WERI-Rb-1 (cell line): ENCODE measurements around the gene SELENOW.
"Not testable (repeated sequence)": the region's sequence is repeated elsewhere in the genome, so short reads cannot be mapped to it uniquely, and the experiment has no call there.

Experiments used
- DNase-seq: peaks from one replicate; pipeline ENCODE4 v3.0.0-alpha.2; 2020
- H3K27ac ChIP-seq: fragments of 250-450 bp; sonication (Bioruptor Pico); 2 replicates; pipeline ENCODE4 v1.5.1; 2020; ENCODE audit warnings: mild to moderate bottlenecking, moderate library complexity
- H3K27me3 ChIP-seq: fragments of 250-450 bp; sonication (Bioruptor Pico); 2 replicates; pipeline ENCODE4 v1.5.1; 2021; ENCODE audit warnings: mild to moderate bottlenecking, low read depth, moderate library complexity; ENCODE audit not compliant: insufficient read depth, severe bottlenecking
- H3K36me3 ChIP-seq: fragments of 250-450 bp; sonication (Bioruptor Pico); 2 replicates; pipeline ENCODE4 v1.5.1; 2020; ENCODE audit warnings: mild to moderate bottlenecking, moderate library complexity
- H3K4me3 ChIP-seq: 2 replicates; pipeline ENCODE4 v1.5.1; 2011; ENCODE audit warnings: low read depth, mild to moderate bottlenecking, control low read depth, low read length
- H3K9me3 ChIP-seq: fragments of 250-450 bp; sonication (Bioruptor Pico); 2 replicates; pipeline ENCODE4 v1.5.1; 2021; ENCODE audit warnings: mild to moderate bottlenecking, moderate library complexity; ENCODE audit not compliant: severe bottlenecking
- CTCF ChIP-seq: IDR thresholded peaks from 2 replicates; pipeline ENCODE4 v1.5.1; 2011; ENCODE audit warnings: low read depth, mild to moderate bottlenecking, control low read depth, inconsistent platforms, low read length

The SELENOW gene

GRCh38 chr19:47776568-47776967, 1.9 kb upstream of the SELENOW start:
- Histone ChIP-seq H3K27ac (no peak overlapping the region), H3K27me3 (no peaks in the 10 kb centered on the region), H3K4me3 (no peak overlapping the region), H3K36me3 (peaks cover 12% of the 10 kb centered on the region), H3K9me3 (no peaks in the 10 kb centered on the region)
- no peak for DNase-seq
- no peak for TF ChIP-seq CTCF

- DNase-seq, H3K9me3 ChIP-seq, H3K27me3 ChIP-seq: not testable (repeated sequence)
- H3K4me3 ChIP-seq, result peak overlapping the region; percentile 95
- peaks cover 18% of the 10 kb centered on the region for H3K36me3 ChIP-seq
- peak overlapping the region; percentile 99 for H3K27ac ChIP-seq
These were observed 1.1 kb upstream of the SELENOW start for GRCh38 chr19:47777245-47778048.

- no peaks in the 10 kb centered on the region for H3K9me3 ChIP-seq
- TF ChIP-seq CTCF, result no peak
- H3K4me3 ChIP-seq, result peak overlapping the region; percentile 95
- H3K36me3 ChIP-seq, result peaks cover 27% of the 10 kb centered on the region
- no peaks in the 10 kb centered on the region for H3K27me3 ChIP-seq
- no peak for DNase-seq
- peak overlapping the region; percentile 99 for H3K27ac ChIP-seq
These were observed 450 bp downstream of the SELENOW start for GRCh38 chr19:47778954-47779351.

GRCh38 chr19:47779524-47780214, 1.2 kb downstream of the SELENOW start:
- Histone ChIP-seq H3K36me3 (peaks cover 35% of the 10 kb centered on the region), H3K9me3 (no peaks in the 10 kb centered on the region), H3K27me3 (no peaks in the 10 kb centered on the region), H3K27ac (no peak overlapping the region), H3K4me3 (peak overlapping the region; percentile 95)
- no peak for DNase-seq
- no peak for TF ChIP-seq CTCF

GRCh38 chr19:47780215-47780551, 1.7 kb downstream of the SELENOW start:
- H3K27ac ChIP-seq, result no peak overlapping the region
- no peaks in the 10 kb centered on the region for H3K9me3 ChIP-seq
- no peak overlapping the region for H3K4me3 ChIP-seq
- peaks cover 38% of the 10 kb centered on the region for H3K36me3 ChIP-seq
- H3K27me3 ChIP-seq, result no peaks in the 10 kb centered on the region
- no peak for TF ChIP-seq CTCF
- DNase-seq, result no peak

GRCh38 chr19:47781590-47782262, 3.2 kb downstream of the SELENOW start:
- TF ChIP-seq CTCF, result no peak
- no peak for DNase-seq
- H3K27me3 ChIP-seq, result no peaks in the 10 kb centered on the region
- H3K4me3 ChIP-seq, result no peak overlapping the region
- peaks cover 47% of the 10 kb centered on the region for H3K36me3 ChIP-seq
- H3K27ac ChIP-seq, result no peak overlapping the region
- H3K9me3 ChIP-seq, result no peaks in the 10 kb centered on the region
